ENCODE data around the gene ZBTB7C.

ZBTB7C gene

DNA sequence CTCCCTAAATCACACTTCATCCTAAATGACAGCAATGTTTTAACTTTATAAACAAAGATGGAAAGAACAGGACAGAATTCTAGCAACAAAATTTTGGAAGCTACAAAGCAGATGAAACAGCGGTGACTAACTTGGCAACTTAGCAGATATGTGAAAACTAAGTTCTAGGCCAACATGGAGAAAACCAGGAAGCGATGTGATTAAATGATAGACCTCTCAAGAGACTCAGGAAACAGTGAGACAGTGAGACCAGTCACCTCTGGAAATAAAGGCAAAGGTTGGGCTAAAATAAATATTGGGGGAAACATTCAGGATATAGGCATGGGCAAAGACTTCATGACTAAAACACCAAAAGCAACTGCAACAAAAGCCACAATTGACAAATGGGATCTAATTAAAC is 24.4 kb upstream of the ZBTB7C start:
- TF ChIP-seq, protein P1, sequence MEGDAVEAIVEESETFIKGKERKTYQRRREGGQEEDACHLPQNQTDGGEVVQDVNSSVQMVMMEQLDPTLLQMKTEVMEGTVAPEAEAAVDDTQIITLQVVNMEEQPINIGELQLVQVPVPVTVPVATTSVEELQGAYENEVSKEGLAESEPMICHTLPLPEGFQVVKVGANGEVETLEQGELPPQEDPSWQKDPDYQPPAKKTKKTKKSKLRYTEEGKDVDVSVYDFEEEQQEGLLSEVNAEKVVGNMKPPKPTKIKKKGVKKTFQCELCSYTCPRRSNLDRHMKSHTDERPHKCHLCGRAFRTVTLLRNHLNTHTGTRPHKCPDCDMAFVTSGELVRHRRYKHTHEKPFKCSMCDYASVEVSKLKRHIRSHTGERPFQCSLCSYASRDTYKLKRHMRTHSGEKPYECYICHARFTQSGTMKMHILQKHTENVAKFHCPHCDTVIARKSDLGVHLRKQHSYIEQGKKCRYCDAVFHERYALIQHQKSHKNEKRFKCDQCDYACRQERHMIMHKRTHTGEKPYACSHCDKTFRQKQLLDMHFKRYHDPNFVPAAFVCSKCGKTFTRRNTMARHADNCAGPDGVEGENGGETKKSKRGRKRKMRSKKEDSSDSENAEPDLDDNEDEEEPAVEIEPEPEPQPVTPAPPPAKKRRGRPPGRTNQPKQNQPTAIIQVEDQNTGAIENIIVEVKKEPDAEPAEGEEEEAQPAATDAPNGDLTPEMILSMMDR (IDR thresholded peaks at IDR 0.05; ENCODE audit: insufficient read depth, low read depth, low read length, missing control alignments): no peak
- DNase-seq (ENCODE audit: low read depth): no peak
- no peak overlapping the region for H3K4me3 ChIP-seq (ENCODE audit: low read length)

DNA sequence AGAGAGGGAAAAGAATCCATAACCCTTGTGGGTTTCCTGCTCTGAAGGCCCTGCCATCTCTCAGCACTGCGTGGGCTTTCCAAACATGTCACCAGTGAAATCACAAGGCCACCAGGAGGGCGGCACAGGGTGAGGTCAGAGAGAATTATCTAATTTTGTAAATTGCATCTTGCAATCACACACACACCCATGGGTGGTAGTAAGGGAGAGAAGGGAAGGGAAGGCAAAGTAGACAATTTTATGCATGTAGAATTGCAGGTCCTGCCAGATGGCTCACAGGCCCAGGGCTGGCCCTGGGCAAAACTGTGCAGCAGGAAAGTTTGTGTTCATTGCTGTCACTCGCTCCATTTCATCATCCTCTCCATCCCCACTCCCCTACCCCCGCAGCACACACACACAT is 21.0 kb upstream of the ZBTB7C start:
- TF ChIP-seq, protein P1 (IDR thresholded peaks at IDR 0.05; ENCODE audit: insufficient read depth, low read depth, low read length, missing control alignments): no peak
- peak; percentile 30 for DNase-seq (ENCODE audit: low read depth)
- no peak overlapping the region for H3K4me3 ChIP-seq (ENCODE audit: low read length)

DNA sequence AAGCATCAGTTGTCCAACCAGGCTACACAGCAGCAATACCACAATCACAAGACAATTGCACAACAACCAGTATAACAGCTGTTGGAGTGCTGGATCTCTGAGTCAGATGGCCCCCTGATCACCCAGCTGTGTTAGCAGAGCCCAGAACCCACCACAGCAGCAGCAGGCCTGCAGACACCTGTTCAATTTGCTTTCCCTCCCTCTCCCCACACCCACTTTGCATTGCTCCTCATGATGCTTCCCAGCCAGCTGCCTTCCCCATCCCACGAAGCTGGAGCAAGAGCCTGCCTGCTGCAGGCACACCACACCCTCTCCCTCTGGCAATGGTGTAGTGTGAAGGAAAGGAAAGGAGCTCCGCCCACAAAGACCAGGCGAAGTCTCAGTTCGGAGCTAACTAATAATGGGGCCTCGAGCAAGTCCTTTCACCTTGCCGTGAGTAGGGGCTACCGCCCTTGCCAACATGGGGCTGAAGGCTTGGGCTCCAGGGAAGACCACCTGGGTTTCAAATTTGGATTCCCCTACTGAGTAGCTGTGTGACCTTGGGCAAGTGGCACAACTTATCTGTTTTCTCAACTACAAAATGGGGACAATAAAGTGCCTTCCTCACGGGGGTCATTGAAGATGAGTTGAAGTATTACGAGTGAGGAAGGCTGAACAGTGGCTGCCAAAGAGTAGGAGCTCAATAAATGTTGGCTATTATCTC is 19.4 kb upstream of the ZBTB7C start:
- TF ChIP-seq, protein P1 (IDR thresholded peaks at IDR 0.05; ENCODE audit: insufficient read depth, low read depth, low read length, missing control alignments): no peak
- peak; percentile 47 for DNase-seq (ENCODE audit: low read depth)
- H3K4me3 ChIP-seq (ENCODE audit: low read length): no peak overlapping the region

- TF ChIP-seq, protein P1 (IDR thresholded peaks at IDR 0.05; ENCODE audit: insufficient read depth, low read depth, low read length, missing control alignments): no peak
Measured at GRCh38 chr18:48422947-48423378, 13.8 kb upstream of the ZBTB7C start.

DNA sequence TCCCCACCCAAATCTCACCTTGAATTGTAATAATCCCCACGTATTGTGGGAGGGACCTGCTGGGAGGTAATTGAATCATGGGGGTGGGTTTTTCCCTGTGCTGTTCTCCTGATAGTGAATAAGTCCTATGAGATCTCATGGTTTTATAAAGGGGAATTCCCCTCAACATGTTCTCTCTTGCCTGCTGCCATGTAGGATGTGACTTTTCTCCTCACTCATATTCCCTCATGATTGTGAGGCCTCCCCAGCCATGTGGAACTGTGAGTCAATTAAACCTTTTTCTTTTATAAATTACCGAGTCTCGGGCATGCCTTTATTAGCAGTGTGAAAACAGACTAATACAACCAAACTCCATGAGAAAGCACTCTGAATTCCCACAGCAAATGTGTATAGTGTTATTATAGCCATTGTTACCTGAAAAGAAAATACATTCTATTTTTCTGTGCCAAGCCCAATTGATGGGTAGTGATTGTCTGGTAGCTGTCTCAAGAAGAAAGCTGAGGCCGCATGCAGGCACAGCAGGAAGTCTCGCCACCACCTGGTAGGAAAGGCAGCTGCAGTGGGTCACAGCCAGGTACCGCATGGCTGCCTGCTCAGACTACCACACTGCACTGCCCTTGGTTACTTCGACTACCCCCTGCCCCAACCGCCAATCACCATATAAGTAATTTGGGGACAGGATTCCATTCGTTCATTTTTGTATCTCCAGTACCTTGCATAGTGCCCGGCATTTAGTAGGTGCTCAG is 10.3 kb upstream of the ZBTB7C start:
- peak; percentile 73 for DNase-seq (ENCODE audit: low read depth)
- no peak overlapping the region for H3K4me3 ChIP-seq (ENCODE audit: low read length)
- TF ChIP-seq, protein P1 (IDR thresholded peaks at IDR 0.05; ENCODE audit: insufficient read depth, low read depth, low read length, missing control alignments): no peak

More at GRCh38 chr18:48422947-48423378, 13.8 kb upstream of the ZBTB7C start:
- H3K4me3 ChIP-seq (ENCODE audit: low read length): no peak overlapping the region
- no peak for DNase-seq (ENCODE audit: low read depth)

DNA sequence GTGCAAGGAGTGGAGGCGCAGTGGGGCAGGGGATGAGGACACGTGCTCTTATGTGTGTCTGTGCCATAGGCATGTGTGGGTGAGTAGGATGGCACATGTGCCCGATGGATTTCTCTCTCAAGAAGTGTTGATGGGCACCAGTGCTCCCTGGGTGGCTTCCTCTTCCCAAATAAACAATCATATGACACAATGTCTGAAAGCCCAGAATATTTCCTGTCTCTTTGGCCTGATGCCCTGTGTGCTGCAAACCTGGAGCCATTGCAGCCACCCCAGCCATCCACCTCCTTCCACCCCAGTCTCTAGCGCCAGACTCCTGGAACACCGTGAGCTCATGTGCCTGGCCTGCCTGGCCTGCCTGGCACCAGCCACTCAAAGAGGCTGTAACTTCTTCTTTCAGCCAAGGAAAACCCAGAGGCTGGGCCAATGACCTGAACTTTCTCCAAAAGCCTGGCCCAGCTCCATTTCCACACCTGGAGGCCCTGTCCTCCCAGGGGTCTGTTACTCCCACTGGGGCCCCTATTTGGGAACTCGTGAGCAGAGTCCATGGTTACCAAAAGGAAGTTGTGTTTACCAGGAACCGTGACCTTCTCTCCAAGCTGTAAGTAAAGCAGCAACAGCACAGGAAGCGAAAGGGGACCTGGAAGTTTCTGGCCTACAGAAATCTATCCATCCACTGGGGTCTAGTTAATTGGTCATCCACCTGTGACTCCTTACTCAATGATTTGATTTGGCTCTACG is 9.5 kb upstream of the ZBTB7C start:
- TF ChIP-seq, protein P1 (IDR thresholded peaks at IDR 0.05; ENCODE audit: insufficient read depth, low read depth, low read length, missing control alignments): no peak
- DNase-seq (ENCODE audit: low read depth): no peak
- no peak overlapping the region for H3K4me3 ChIP-seq (ENCODE audit: low read length)
